ENCODE measurements around the gene ZNF618. TPM values are rescaled to one million over a fixed set of nuclear protein-coding genes. Genes with fewer than 3 reads are reported as not detected.

The ZNF618 gene
- polyA plus RNA-seq, 1 of the 3 experiments (the other 2 are of a cell fraction), result 6.2 TPM

- Histone ChIP-seq H3K4me1 (ENCODE audit: control insufficient read depth in 1 of 2, insufficient read depth in 2 of 2, low read depth in 1 of 2, low read length in 1 of 2) (peaks cover 0 to 9% of the 10 kb centered on the region in 2 experiments; a peak in 3 of 4 replicates), H3K79me2 (ENCODE audit: insufficient read depth) (peaks cover 84% of the 10 kb centered on the region), H3K4me3 (ENCODE audit: low read depth in 2 of 2, low read length in 1 of 2) (no peak overlapping the region), H3K9me3 (peaks cover 13% of the 10 kb centered on the region), H3K9ac (no peak overlapping the region), H3F3A (replicated peaks; ENCODE audit: insufficient read depth) (peaks cover 11% of the 10 kb centered on the region), H3K9me2 (no peaks in the 10 kb centered on the region), H3K27ac (ENCODE audit: low read depth in 2 of 2, low read length in 1 of 2) (no peak overlapping the region), H4K20me1 (ENCODE audit: insufficient read depth) (peaks cover 48% of the 10 kb centered on the region), H3K36me3 (replicated peaks in 1 of 2; ENCODE audit: control insufficient read depth in 1 of 2, insufficient read depth in 2 of 2, low read length in 1 of 2) (peaks cover 0 to 13% of the 10 kb centered on the region in 2 experiments), H3K27me3 (ENCODE audit: insufficient read depth) (no peaks in the 10 kb centered on the region), H3K4me2 (no peak overlapping the region), H2AFZ (ENCODE audit: low read depth) (no peak overlapping the region)
- CTCF ChIA-PET, result interaction anchor here (1.2 kb wide), 1 partner anchor 128 kb away, joined by 3 read pairs; no protein-coding TSS in a partner anchor
- POLR2A ChIA-PET, result no interaction called here
- DNase-seq, result no peak
- TF ChIP-seq NRF1 (IDR thresholded peaks at IDR 0.05; ENCODE audit: low read depth, low read length) (no peak), MXI1 (IDR thresholded peaks at IDR 0.05; ENCODE audit: low read depth, low read length) (no peak), ELF1 (IDR thresholded peaks at IDR 0.05) (no peak), TAF1 (IDR thresholded peaks at IDR 0.05; ENCODE audit: borderline replicate concordance, low read depth, low read length) (no peak), GABPA (IDR thresholded peaks at IDR 0.05; ENCODE audit: low read depth) (no peak), TCF12 (IDR thresholded peaks at IDR 0.05) (no peak), SIN3A (IDR thresholded peaks at IDR 0.05; ENCODE audit: borderline replicate concordance, low read depth, low read length) (no peak), FOXM1 (IDR thresholded peaks at IDR 0.05; ENCODE audit: low read depth) (no peak), ZBTB33 (IDR thresholded peaks at IDR 0.05; ENCODE audit: borderline replicate concordance, low read depth) (no peak), USF1 (IDR thresholded peaks at IDR 0.05; ENCODE audit: borderline replicate concordance, low read depth) (no peak), USF2 (IDR thresholded peaks at IDR 0.05; ENCODE audit: borderline replicate concordance, low read depth, low read length) (no peak), RXRA (IDR thresholded peaks at IDR 0.05; ENCODE audit: borderline replicate concordance, low read depth) (no peak), FOSL2 (IDR thresholded peaks at IDR 0.05; ENCODE audit: borderline replicate concordance, low read depth) (no peak), RCOR1 (IDR thresholded peaks at IDR 0.05; ENCODE audit: low read length) (no peak), PBX3 (IDR thresholded peaks at IDR 0.05) (no peak)
- TF ChIP-seq, protein P1, sequence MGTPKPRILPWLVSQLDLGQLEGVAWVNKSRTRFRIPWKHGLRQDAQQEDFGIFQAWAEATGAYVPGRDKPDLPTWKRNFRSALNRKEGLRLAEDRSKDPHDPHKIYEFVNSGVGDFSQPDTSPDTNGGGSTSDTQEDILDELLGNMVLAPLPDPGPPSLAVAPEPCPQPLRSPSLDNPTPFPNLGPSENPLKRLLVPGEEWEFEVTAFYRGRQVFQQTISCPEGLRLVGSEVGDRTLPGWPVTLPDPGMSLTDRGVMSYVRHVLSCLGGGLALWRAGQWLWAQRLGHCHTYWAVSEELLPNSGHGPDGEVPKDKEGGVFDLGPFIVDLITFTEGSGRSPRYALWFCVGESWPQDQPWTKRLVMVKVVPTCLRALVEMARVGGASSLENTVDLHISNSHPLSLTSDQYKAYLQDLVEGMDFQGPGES (IDR thresholded peaks at IDR 0.05; ENCODE audit: low read depth, low read length), result no peak
- TF ChIP-seq, protein P2, sequence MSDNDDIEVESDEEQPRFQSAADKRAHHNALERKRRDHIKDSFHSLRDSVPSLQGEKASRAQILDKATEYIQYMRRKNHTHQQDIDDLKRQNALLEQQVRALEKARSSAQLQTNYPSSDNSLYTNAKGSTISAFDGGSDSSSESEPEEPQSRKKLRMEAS (IDR thresholded peaks at IDR 0.05; ENCODE audit: low read depth), result no peak
- 95% methylated on average over 10 of the region's 10 CpGs for WGBS (ENCODE audit: low lambda C conversion rate)
Observed at GRCh38 chr9:113935677-113936380, 59.7 kb downstream of the ZNF618 start.
